Measurements from ENCODE around the gene NTSR1.

DNA sequence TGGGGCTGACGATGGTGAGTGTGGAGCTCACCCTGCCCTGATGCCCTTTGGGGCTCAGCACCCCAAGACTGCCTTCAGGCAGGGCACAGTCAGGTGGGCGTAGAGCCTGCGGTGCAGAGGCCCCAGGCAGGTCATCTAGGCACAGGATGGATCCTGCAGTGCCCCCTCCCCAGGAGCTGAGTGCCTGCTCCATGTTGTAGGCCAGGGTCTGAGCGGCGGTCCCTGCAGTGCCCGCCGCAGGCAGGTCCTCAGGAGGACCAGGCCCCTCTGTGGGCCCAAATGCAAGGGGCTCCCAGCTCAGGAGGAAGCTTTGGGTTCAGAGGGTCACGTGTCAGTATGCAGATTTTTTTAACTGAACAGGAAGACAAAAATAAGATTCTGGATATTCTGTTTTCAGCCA lies 90.4 kb downstream of the NTSR1 start:
- no peak for TF ChIP-seq EZH2 (IDR thresholded peaks at IDR 0.05; ENCODE audit: borderline replicate concordance, insufficient read depth, low read depth, low read length, poor library complexity, severe bottlenecking)
- TF ChIP-seq, protein P1, sequence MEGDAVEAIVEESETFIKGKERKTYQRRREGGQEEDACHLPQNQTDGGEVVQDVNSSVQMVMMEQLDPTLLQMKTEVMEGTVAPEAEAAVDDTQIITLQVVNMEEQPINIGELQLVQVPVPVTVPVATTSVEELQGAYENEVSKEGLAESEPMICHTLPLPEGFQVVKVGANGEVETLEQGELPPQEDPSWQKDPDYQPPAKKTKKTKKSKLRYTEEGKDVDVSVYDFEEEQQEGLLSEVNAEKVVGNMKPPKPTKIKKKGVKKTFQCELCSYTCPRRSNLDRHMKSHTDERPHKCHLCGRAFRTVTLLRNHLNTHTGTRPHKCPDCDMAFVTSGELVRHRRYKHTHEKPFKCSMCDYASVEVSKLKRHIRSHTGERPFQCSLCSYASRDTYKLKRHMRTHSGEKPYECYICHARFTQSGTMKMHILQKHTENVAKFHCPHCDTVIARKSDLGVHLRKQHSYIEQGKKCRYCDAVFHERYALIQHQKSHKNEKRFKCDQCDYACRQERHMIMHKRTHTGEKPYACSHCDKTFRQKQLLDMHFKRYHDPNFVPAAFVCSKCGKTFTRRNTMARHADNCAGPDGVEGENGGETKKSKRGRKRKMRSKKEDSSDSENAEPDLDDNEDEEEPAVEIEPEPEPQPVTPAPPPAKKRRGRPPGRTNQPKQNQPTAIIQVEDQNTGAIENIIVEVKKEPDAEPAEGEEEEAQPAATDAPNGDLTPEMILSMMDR (IDR thresholded peaks at IDR 0.05): no peak

Data from B cell (primary cell).